ENCODE measurements around the gene MTX1. TPM values are rescaled to one million over a fixed set of nuclear protein-coding genes. Genes with fewer than 3 reads are reported as not detected.
"Not testable (repeated sequence)": the region's sequence is repeated elsewhere in the genome, so short reads cannot be mapped to it uniquely, and the experiment has no call there.

The MTX1 gene
- total and polyA plus RNA-seq, 9 donors: 19.6 to 24.5 (median 21.7) TPM

DNA sequence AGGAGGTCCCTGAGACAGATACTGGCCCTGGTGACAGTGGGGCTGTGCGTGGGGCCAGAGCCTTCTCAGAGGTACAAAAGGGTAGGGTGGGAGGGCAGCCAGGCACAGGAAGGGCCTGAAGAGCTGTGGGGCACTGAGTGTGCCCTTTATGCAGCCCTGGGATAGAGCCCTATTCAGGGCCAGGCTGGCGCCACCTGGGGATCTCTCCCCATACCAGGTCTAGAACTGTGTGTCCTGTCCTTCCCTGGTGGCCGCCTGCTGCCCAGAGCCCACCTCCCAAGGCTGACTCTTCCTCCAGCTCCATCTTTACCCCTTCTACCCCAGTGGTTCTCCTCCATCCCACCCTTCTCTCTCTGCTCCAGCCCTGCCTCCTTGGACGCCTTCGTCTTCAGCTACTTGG lies 25.0 kb downstream of the MTX1 start:
- H3K27me3 ChIP-seq (ENCODE audit: control insufficient read depth, insufficient read depth, low read length); DNase-seq; H3K27ac ChIP-seq (ENCODE audit: low read length); H3K4me1 ChIP-seq (ENCODE audit: control insufficient read depth, insufficient read depth, low read length); H3K4me3 ChIP-seq (ENCODE audit: low read length); H3K9me3 ChIP-seq (replicated peaks; ENCODE audit: control insufficient read depth, low read depth, low read length): not testable (repeated sequence)
- 83% methylated on average over 1 of the region's 5 CpGs for WGBS (ENCODE audit: insufficient coverage)
- H3K36me3 ChIP-seq (ENCODE audit: control insufficient read depth, insufficient read depth, low read length): peaks cover 18% of the 10 kb centered on the region

DNA sequence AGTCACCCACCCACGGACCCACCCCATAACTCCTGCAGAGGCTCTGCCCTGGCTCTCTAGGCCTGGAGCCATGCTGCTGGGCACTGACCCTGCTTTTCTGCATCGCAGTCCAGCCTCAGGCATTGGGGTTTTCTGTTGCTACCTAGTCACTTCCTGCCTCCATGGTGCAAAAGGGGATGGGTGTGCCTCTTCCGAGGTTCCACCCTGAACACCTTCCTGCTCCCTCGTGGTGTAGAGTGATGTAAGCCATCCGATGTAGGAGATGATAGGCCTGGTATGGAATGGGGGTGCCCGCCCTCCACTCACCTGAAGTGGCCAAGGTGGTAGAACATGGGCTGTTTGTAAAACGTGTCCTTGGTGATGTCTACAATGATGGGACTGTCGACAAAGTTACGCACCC lies 26.9 kb downstream of the MTX1 start:
- H3K9me3 ChIP-seq (replicated peaks; ENCODE audit: control insufficient read depth, low read depth, low read length); H3K4me1 ChIP-seq (ENCODE audit: control insufficient read depth, insufficient read depth, low read length); H3K27ac ChIP-seq (ENCODE audit: low read length); H3K4me3 ChIP-seq (ENCODE audit: low read length); H3K27me3 ChIP-seq (ENCODE audit: control insufficient read depth, insufficient read depth, low read length); DNase-seq: not testable (repeated sequence)
- WGBS (ENCODE audit: insufficient coverage): 82% methylated on average over 3 of the region's 9 CpGs
- H3K36me3 ChIP-seq (ENCODE audit: control insufficient read depth, insufficient read depth, low read length): peaks cover 18% of the 10 kb centered on the region

DNA sequence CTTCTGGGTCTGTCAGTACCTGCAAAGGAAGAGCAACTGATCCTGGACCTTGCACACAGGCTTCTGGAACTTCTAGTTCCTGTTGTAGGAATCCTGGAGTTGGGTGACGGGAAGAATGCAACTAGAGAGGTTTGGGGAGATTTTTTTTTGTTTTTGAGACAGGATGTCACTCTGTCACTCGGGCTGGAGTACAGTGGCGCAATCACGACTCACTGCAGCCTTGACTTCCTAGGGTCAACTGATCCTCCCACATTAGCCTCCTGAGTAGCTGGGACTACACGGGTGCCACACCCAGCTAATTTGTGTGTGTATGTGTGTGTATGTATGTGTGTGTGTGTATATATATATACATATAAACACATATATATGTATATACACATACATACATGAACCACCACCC lies 28.0 kb downstream of the MTX1 start:
- no peak for DNase-seq
- no peak overlapping the region for H3K4me3 ChIP-seq (ENCODE audit: low read length)
- peaks cover 18% of the 10 kb centered on the region for H3K36me3 ChIP-seq (ENCODE audit: control insufficient read depth, insufficient read depth, low read length)
- H3K27ac ChIP-seq (ENCODE audit: low read length): no peak overlapping the region
- peaks cover 14% of the 10 kb centered on the region for H3K4me1 ChIP-seq (ENCODE audit: control insufficient read depth, insufficient read depth, low read length)
- WGBS (ENCODE audit: insufficient coverage): no CpG with 5 or more reads among the region's 5 CpGs
- no peaks in the 10 kb centered on the region for H3K9me3 ChIP-seq (replicated peaks; ENCODE audit: control insufficient read depth, low read depth, low read length)
- no peaks in the 10 kb centered on the region for H3K27me3 ChIP-seq (ENCODE audit: control insufficient read depth, insufficient read depth, low read length)

DNA sequence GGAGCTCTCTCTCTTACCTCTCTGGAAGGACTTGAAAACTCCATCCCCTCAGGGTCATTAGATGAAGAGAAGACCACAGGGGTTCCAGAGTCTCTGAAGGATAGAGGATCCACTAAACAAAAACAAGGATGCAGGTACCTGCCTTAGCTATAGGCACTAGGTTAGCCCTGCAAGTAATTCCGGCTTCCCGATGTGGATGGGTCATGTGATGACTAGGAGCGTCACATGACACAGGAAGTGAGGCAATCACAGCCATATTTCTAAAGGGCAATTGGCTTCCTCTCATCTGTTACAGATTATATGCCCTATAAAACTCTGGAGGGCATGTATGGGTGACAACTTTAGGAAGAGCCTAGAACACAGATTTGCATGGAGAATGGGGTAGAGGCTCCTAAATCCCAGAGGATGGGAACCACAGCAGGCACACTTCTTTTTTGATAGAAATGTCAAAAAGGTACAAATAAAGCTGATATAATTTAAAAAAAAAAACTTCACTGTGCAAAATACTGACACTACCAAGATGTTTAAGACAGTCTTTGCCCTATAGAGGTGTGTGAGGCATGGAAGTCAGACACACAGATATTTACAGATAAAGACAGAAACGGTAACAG lies 32.7 kb downstream of the MTX1 start:
- DNase-seq: peak; percentile 90
- WGBS (ENCODE audit: insufficient coverage): 50% methylated on average over 1 of the region's 4 CpGs
- Histone ChIP-seq H3K27me3 (ENCODE audit: control insufficient read depth, insufficient read depth, low read length) (no peaks in the 10 kb centered on the region), H3K4me3 (ENCODE audit: low read length) (peak overlapping the region; percentile 42), H3K9me3 (replicated peaks; ENCODE audit: control insufficient read depth, low read depth, low read length) (no peaks in the 10 kb centered on the region), H3K36me3 (ENCODE audit: control insufficient read depth, insufficient read depth, low read length) (peaks cover 15% of the 10 kb centered on the region), H3K27ac (ENCODE audit: low read length) (no peak overlapping the region), H3K4me1 (ENCODE audit: control insufficient read depth, insufficient read depth, low read length) (peaks cover 32% of the 10 kb centered on the region)

DNA sequence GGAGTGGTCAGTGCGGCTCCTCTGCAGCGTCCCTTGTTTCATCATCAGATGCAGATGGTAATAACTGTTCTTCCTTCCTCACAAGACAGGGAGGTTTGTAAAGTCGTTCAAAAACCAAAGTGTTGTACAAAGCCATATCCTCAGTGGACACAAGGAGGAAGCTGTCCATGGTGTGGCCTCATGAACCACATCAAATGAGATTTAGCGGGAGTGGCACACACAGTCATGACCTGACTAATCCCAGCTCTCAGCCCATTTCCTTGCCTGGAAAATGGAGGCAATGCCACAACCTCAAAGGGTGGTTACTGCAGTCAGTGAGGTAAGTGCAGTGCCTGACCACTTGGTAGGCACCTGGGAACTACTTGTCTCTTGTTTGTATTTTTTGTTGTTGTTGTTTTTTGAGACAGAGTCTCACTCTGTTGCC lies 33.4 kb downstream of the MTX1 start:
- DNase-seq: peak; percentile 38
- H3K36me3 ChIP-seq (ENCODE audit: control insufficient read depth, insufficient read depth, low read length): peaks cover 14% of the 10 kb centered on the region
- no peaks in the 10 kb centered on the region for H3K27me3 ChIP-seq (ENCODE audit: control insufficient read depth, insufficient read depth, low read length)
- WGBS (ENCODE audit: insufficient coverage): 100% methylated on average over 1 of the region's 4 CpGs
- H3K9me3 ChIP-seq (replicated peaks; ENCODE audit: control insufficient read depth, low read depth, low read length): no peaks in the 10 kb centered on the region
- peaks cover 32% of the 10 kb centered on the region for H3K4me1 ChIP-seq (ENCODE audit: control insufficient read depth, insufficient read depth, low read length)
- H3K4me3 ChIP-seq (ENCODE audit: low read length): no peak overlapping the region
- no peak overlapping the region for H3K27ac ChIP-seq (ENCODE audit: low read length)

DNA sequence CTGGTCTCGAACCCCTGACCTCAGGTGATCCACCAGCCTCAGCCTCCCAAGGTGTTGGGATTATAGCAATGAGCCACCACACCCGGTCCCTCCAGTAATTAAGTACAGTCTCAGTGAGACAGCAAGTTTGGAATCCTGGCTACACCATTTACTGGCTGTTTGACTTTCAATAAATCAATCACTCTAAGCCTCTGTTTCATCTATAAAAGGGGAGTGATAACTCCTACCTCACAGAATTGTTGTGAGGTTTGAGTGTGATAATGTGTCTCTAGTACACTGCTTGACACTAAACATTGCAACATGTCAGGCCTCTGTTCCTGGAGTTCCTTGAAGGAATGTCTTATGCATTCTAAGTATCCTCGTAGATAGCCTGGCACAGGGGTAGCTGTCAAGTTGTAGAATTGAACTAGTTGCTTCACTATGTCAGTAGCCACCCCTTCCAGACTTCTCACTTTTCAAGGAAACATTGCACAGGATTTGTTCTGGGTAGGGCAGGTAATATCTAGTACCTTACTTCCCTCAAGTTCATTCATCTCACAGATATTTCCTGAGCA lies 34.4 kb downstream of the MTX1 start:
- no peak overlapping the region for H3K4me3 ChIP-seq (ENCODE audit: low read length)
- no peaks in the 10 kb centered on the region for H3K9me3 ChIP-seq (replicated peaks; ENCODE audit: control insufficient read depth, low read depth, low read length)
- peaks cover 19% of the 10 kb centered on the region for H3K36me3 ChIP-seq (ENCODE audit: control insufficient read depth, insufficient read depth, low read length)
- DNase-seq: no peak
- no peaks in the 10 kb centered on the region for H3K27me3 ChIP-seq (ENCODE audit: control insufficient read depth, insufficient read depth, low read length)
- WGBS (ENCODE audit: insufficient coverage): no CpG with 5 or more reads among the region's 3 CpGs
- peak overlapping the region; percentile 93 for H3K27ac ChIP-seq (ENCODE audit: low read length)
- peaks cover 32% of the 10 kb centered on the region for H3K4me1 ChIP-seq (ENCODE audit: control insufficient read depth, insufficient read depth, low read length)

DNA sequence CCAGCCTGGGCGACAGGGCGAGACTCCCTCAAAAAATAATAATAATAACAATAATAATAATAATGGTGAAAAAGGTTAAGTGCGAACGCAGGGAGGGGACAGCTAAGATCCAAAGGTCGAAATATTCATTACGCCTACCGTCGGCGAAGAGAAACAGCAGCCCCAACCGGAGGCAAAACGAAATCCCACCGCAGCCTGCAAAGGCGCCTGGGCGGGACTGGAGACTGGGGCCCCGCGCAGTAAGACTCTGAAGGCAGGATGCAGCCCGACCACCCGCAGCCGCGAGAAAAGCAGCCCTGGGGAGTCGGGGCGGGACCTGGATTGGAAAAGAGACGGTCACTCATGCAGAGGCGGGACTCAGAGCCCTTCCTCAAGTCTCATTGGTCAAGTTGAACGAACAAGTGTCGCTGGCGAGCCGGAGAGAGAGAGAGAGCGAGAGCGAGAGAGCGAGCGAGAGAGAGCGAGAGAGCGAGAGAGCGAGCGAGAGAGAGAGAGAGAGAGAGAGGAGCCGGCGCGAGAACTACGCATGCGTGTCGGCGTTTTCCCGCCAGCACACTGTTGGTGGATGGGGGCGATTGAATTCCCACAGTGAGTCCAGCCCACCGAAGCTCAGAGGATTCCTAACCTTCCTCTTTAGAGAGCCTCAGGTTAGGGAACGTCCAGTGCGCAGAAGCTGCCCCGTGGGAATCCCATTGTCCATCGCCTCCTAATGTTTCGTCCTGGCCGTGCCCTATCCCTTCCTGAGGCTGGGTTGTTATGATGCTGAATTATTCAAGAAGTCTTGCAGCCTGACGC lies 36.1 kb downstream of the MTX1 start:
- Histone ChIP-seq H3K4me1 (ENCODE audit: control insufficient read depth, insufficient read depth, low read length) (peaks cover 32% of the 10 kb centered on the region), H3K4me3 (ENCODE audit: low read length) (peak overlapping the region; percentile 61), H3K27me3 (ENCODE audit: control insufficient read depth, insufficient read depth, low read length) (no peaks in the 10 kb centered on the region), H3K27ac (ENCODE audit: low read length) (peak overlapping the region; percentile 93), H3K36me3 (ENCODE audit: control insufficient read depth, insufficient read depth, low read length) (peaks cover 27% of the 10 kb centered on the region), H3K9me3 (replicated peaks; ENCODE audit: control insufficient read depth, low read depth, low read length) (no peaks in the 10 kb centered on the region)
- WGBS (ENCODE audit: insufficient coverage): 0% methylated on average over 35 of the region's 53 CpGs
- peak; percentile 100 for DNase-seq

DNA sequence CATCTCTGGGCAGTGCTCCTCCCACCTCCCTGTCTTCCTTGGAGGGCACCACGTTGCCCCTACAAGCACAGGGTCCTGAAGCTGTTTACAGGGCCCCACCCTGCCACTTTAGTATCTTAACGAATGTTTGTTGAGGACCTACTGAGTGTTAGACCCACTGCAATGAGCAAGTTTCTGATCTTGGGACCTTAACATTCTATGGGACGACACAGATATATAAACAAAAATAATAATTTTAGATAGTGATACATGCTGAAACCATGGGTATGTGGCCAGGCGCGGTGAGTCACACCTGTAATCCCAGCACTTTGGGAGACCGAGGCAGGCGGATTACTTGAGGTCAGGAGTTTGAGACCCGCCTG lies 36.6 kb downstream of the MTX1 start:
- no peaks in the 10 kb centered on the region for H3K27me3 ChIP-seq (ENCODE audit: control insufficient read depth, insufficient read depth, low read length)
- H3K4me1 ChIP-seq (ENCODE audit: control insufficient read depth, insufficient read depth, low read length): peaks cover 33% of the 10 kb centered on the region
- peak overlapping the region; percentile 93 for H3K27ac ChIP-seq (ENCODE audit: low read length)
- no peak for DNase-seq
- WGBS (ENCODE audit: insufficient coverage): 74% methylated on average over 4 of the region's 8 CpGs
- H3K4me3 ChIP-seq (ENCODE audit: low read length): peak overlapping the region; percentile 61
- H3K36me3 ChIP-seq (ENCODE audit: control insufficient read depth, insufficient read depth, low read length): peaks cover 27% of the 10 kb centered on the region
- H3K9me3 ChIP-seq (replicated peaks; ENCODE audit: control insufficient read depth, low read depth, low read length): no peaks in the 10 kb centered on the region

DNA sequence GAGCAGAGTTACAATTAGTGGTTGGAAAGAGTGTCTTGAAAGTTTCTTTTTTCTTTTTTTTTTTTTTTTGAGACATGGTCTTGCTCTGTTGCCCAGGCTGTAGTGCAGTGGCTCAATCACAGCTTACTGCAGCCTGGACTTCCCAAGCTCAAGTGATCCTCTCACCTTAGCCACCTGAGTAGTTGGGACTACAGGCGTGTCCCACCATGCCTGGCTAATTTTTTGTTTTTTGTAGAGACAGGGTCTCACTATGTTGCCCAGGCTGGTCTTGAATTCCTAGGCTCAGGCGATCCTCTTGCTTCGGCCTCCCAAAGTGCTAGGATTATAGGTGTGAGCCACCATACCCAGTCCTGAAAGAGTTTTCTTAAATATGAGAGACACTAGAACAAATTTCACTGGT lies 38.3 kb downstream of the MTX1 start:
- Histone ChIP-seq H3K36me3 (ENCODE audit: control insufficient read depth, insufficient read depth, low read length) (peaks cover 33% of the 10 kb centered on the region), H3K4me1 (ENCODE audit: control insufficient read depth, insufficient read depth, low read length) (peaks cover 37% of the 10 kb centered on the region)
- WGBS (ENCODE audit: insufficient coverage): no CpG with 5 or more reads among the region's 3 CpGs
- H3K27ac ChIP-seq (ENCODE audit: low read length); H3K27me3 ChIP-seq (ENCODE audit: control insufficient read depth, insufficient read depth, low read length); DNase-seq; H3K9me3 ChIP-seq (replicated peaks; ENCODE audit: control insufficient read depth, low read depth, low read length); H3K4me3 ChIP-seq (ENCODE audit: low read length): not testable (repeated sequence)

DNA sequence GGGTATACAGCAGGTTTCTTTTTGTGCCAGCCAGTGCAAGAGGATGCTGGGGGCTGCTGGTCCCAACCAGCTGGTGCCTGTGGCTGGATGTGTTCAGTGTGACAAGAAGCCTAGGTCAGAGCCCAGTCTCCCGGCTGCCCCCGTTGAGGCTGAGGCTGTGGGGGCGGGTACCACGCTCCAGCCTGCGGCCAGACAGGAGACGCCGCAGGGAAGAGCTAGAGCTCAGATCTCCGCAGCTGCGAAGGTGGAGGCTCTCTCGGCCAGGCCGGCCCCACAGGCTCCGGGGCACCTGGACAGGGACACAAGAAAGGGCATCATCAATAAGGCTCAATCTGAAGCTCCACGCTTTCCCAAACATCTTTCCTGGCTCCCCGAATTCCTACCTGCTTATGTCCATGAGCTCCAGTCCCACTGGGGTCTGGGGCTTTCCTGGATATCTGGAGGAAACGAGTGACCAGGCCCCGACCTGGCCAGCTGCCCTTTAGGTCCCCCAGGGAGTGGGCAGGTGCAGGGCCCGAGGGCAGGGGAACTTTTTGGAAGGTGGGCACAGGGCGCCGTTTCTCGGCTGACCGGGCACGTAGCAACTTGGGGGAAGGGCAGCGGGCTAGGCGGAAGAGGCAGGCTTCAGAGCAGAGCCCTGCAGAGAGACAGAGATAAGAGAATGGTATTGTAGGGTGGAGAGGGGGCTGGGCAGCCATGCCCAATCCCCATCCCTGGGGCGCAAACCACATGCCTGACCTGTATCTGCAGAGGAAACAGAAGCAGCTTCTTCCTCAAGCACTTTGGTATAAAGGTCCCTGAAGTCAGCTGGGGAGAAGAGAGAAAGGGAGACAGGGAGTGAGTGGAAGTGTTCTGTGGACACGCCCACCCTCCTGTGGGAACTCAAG lies 39.4 kb downstream of the MTX1 start:
- no peaks in the 10 kb centered on the region for H3K27me3 ChIP-seq (ENCODE audit: control insufficient read depth, insufficient read depth, low read length)
- H3K27ac ChIP-seq (ENCODE audit: low read length): no peak overlapping the region
- no peak overlapping the region for H3K4me3 ChIP-seq (ENCODE audit: low read length)
- peaks cover 32% of the 10 kb centered on the region for H3K4me1 ChIP-seq (ENCODE audit: control insufficient read depth, insufficient read depth, low read length)
- no peaks in the 10 kb centered on the region for H3K9me3 ChIP-seq (replicated peaks; ENCODE audit: control insufficient read depth, low read depth, low read length)
- 90% methylated on average over 24 of the region's 26 CpGs for WGBS (ENCODE audit: insufficient coverage)
- H3K36me3 ChIP-seq (ENCODE audit: control insufficient read depth, insufficient read depth, low read length): peaks cover 33% of the 10 kb centered on the region
- no peak for DNase-seq
